HFFc6 (cell line): ENCODE data around the gene CASD1. TPM values are rescaled to one million over a fixed set of nuclear protein-coding genes. Genes with fewer than 3 reads are reported as not detected.

Source experiments
- DNase-seq: peaks from one replicate; pipeline ENCODE4 v3.0.0-alpha.2; 2018
- H3K27ac Mint-ChIP-seq: 2 replicates; pipeline ENCODE4 v1.8.0; 2020; ENCODE audit warnings: mild to moderate bottlenecking, mixed read lengths
- H3K27me3 Mint-ChIP-seq: 2 replicates; pipeline ENCODE4 v1.8.0; 2021; ENCODE audit warnings: mild to moderate bottlenecking, moderate library complexity, mixed read lengths; ENCODE audit not compliant: insufficient read depth
- H3K36me3 Mint-ChIP-seq: 2 replicates; pipeline ENCODE4 v1.8.0; 2021; ENCODE audit warnings: low read depth, mixed read lengths
- H3K4me1 Mint-ChIP-seq: 2 replicates; pipeline ENCODE4 v1.8.0; 2020; ENCODE audit warnings: low read depth, mixed read lengths
- H3K4me3 Mint-ChIP-seq: 2 replicates; pipeline ENCODE4 v1.8.0; 2020; ENCODE audit warnings: mild to moderate bottlenecking, moderate library complexity, mixed read lengths
- H3K9me3 Mint-ChIP-seq: 2 replicates; pipeline ENCODE4 v1.8.0; 2020; ENCODE audit warnings: mild to moderate bottlenecking, mixed read lengths
- CTCF ChIP-seq: fragments of 200-600 bp; sonication (generic); IDR thresholded peaks from 2 replicates; pipeline ENCODE4 v1.5.0; 2021; ENCODE audit warnings: antibody characterized with exemption, mild to moderate bottlenecking
- total RNA-seq, 6 experiments: library from RNA; stranded (reverse); fragmentation: NEBNext Ultra II Directional; extraction: Animal tissue kit (Norgen Biotek cat#: 25700); gene quantifications; 2 replicates in 1 of 6; 3 replicates in 5 of 6; pipeline ENCODE4 v1.2.3, GENCODE V29; 2021

CASD1 gene
- total RNA-seq, 6 experiments from 2014 or later: 6.6 to 8.1 (median 7.1) TPM

DNA sequence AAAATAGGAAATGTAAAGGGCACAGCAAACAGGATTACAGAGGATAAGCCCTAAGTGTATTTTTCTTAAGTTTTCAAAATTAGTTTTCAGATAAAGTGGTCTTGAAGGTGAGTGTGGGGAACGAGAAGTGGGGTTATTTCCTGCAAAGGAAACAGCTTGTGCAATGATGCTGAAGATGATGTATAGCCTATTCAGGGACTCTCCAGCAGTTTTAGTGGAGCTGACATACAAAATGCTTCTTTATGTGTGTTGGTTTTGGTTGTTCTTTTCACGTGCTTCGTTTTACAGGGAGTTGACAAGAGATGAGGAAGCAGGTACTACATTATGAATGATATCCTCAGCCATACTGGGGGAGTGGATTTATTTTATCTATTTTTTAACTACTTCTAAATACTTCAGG, 20.5 kb downstream of the CASD1 start:
- Mint-ChIP-seq H3K4me3 (no peak overlapping the region), H3K27me3 (no peaks in the 10 kb centered on the region), H3K27ac (no peak overlapping the region), H3K4me1 (no peaks in the 10 kb centered on the region), H3K9me3 (no peaks in the 10 kb centered on the region), H3K36me3 (peaks cover under 1% of the 10 kb centered on the region; the same call in 1 of the 2 replicates)
- no peak for TF ChIP-seq CTCF
- DNase-seq: no peak

DNA sequence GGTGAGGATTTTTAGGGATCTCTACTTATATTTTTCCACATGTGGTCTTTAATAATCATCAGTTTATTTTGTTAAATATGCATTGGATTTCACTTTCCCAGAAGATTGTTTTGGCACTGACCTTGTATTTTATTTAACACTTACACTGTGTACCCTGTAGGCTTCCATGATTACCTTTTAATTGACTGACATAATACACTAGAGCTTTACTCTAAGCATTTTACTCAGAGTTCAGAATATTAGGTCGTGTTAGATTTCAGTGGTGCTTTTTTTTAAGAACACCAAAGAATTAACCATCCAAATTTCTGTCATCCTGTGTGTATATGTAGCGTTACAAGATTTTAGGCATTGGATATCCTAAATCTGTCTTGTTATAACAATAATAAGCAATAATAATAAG, 23.1 kb downstream of the CASD1 start:
- no peak for DNase-seq
- no peaks in the 10 kb centered on the region for H3K4me1 Mint-ChIP-seq
- no peak overlapping the region for H3K4me3 Mint-ChIP-seq
- TF ChIP-seq CTCF: no peak
- no peaks in the 10 kb centered on the region for H3K9me3 Mint-ChIP-seq
- no peaks in the 10 kb centered on the region for H3K27me3 Mint-ChIP-seq
- H3K36me3 Mint-ChIP-seq: peaks cover 4% of the 10 kb centered on the region; the same call in 1 of the 2 replicates
- H3K27ac Mint-ChIP-seq: no peak overlapping the region

GRCh38 chr7:94540428-94540827, 30.8 kb downstream of the CASD1 start:
- TF ChIP-seq CTCF: no peak
- no peak overlapping the region for H3K27ac Mint-ChIP-seq
- peaks cover under 1% of the 10 kb centered on the region; the same call in 1 of the 2 replicates for H3K36me3 Mint-ChIP-seq
- peaks cover 6% of the 10 kb centered on the region; the same call in 1 of the 2 replicates for H3K4me1 Mint-ChIP-seq
- H3K27me3 Mint-ChIP-seq: no peaks in the 10 kb centered on the region
- no peak for DNase-seq
- H3K4me3 Mint-ChIP-seq: no peak overlapping the region
- H3K9me3 Mint-ChIP-seq: no peaks in the 10 kb centered on the region

GRCh38 chr7:94547126-94547525, 37.5 kb downstream of the CASD1 start:
- Mint-ChIP-seq H3K4me1 (peaks cover 6% of the 10 kb centered on the region), H3K36me3 (0 out of 2 replicates have a peak, but pooled peaks cover under 1% of the 10 kb centered on the region), H3K27me3 (no peaks in the 10 kb centered on the region), H3K4me3 (no peak overlapping the region), H3K9me3 (no peaks in the 10 kb centered on the region), H3K27ac (no peak overlapping the region)
- no peak for DNase-seq
- TF ChIP-seq CTCF: no peak

DNA sequence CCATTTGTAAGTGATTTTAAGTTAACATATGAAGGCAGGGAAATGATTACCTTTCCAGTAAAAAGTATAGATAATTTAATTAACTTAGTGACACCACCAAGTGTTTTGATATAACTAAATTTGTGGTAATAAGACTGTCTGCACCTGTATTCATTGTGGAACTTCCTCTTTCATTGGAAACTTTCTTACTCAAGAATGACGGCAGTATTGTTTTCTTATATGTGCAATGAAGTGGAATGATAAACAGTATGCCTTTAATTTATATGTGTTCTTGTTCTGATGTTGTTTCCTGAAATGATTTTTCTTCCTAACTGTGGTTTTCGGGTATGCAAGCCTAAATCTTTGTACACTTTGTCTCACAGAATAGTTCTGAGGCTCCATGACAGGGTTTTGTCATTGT, 46.4 kb downstream of the CASD1 start:
- Mint-ChIP-seq H3K27me3 (no peaks in the 10 kb centered on the region), H3K27ac (no peak overlapping the region), H3K9me3 (no peaks in the 10 kb centered on the region), H3K4me3 (no peak overlapping the region), H3K36me3 (peaks cover 5% of the 10 kb centered on the region; the same call in 1 of the 2 replicates), H3K4me1 (peaks cover 1% of the 10 kb centered on the region; the same call in 1 of the 2 replicates)
- TF ChIP-seq CTCF: no peak
- no peak for DNase-seq

- H3K27me3 Mint-ChIP-seq: no peaks in the 10 kb centered on the region
- H3K4me3 Mint-ChIP-seq: no peak overlapping the region
- H3K4me1 Mint-ChIP-seq: peaks cover 13% of the 10 kb centered on the region
- DNase-seq: no peak
- no peak for TF ChIP-seq CTCF
- peaks cover 3% of the 10 kb centered on the region; the same call in 1 of the 2 replicates for H3K36me3 Mint-ChIP-seq
- no peak overlapping the region for H3K27ac Mint-ChIP-seq
- no peaks in the 10 kb centered on the region for H3K9me3 Mint-ChIP-seq
Measured at GRCh38 chr7:94557215-94557614, 47.6 kb downstream of the CASD1 start.
